Fibroblast of skin of scalp (primary cell): ENCODE measurements around the gene CPZ.
"Not testable (repeated sequence)": the region's sequence is repeated elsewhere in the genome, so short reads cannot be mapped to it uniquely, and the experiment has no call there.

ENCODE experiments used
- DNase-seq: peaks from one replicate; pipeline ENCODE4 v3.0.0-alpha.2; 2013

CPZ gene

GRCh38 chr4:8557151-8558076 lies 35.2 kb upstream of the CPZ start:
- DNase-seq: no peak

GRCh38 chr4:8558080-8558960 lies 34.2 kb upstream of the CPZ start:
- DNase-seq: peak; percentile 36

GRCh38 chr4:8559011-8559410 lies 33.6 kb upstream of the CPZ start:
- DNase-seq: no peak

GRCh38 chr4:8559524-8560264 lies 32.9 kb upstream of the CPZ start:
- no peak for DNase-seq

- DNase-seq: peak; percentile 50
These were observed 32.1 kb upstream of the CPZ start for GRCh38 chr4:8560265-8561047.

GRCh38 chr4:8564595-8564994 lies 28.0 kb upstream of the CPZ start:
- no peak for DNase-seq

GRCh38 chr4:8568068-8568668 lies 24.4 kb upstream of the CPZ start:
- DNase-seq: peak; percentile 70

- DNase-seq: no peak
These were observed 22.4 kb upstream of the CPZ start for GRCh38 chr4:8570201-8570600.

GRCh38 chr4:8571702-8572685 lies 20.6 kb upstream of the CPZ start:
- no peak for DNase-seq

- no peak for DNase-seq
These were observed 19.3 kb upstream of the CPZ start for GRCh38 chr4:8573266-8573665.

GRCh38 chr4:8574796-8575370 lies 17.7 kb upstream of the CPZ start:
- no peak for DNase-seq

GRCh38 chr4:8575457-8575856 lies 17.1 kb upstream of the CPZ start:
- no peak for DNase-seq

- DNase-seq: not testable (repeated sequence)
These were observed 16.0 kb upstream of the CPZ start for GRCh38 chr4:8576591-8576990.

- DNase-seq: no peak
These were observed 15.5 kb upstream of the CPZ start for GRCh38 chr4:8577046-8577445.

GRCh38 chr4:8577972-8578371 lies 14.6 kb upstream of the CPZ start:
- DNase-seq: no peak

GRCh38 chr4:8578717-8579116 lies 13.8 kb upstream of the CPZ start:
- DNase-seq: no peak

GRCh38 chr4:8579526-8580320 lies 12.8 kb upstream of the CPZ start:
- DNase-seq: no peak

- DNase-seq: peak; percentile 68
These were observed 12.1 kb upstream of the CPZ start, which contains the start of gene GPR78 for GRCh38 chr4:8580321-8581093. Gene GPR78 (plus strand): TSS chr4:8580392. CDS start chr4:8580983, 591 bp downstream.
